Uterine smooth muscle cell (primary cell): ENCODE measurements around the gene TIPIN. TPM values are rescaled to one million over a fixed set of nuclear protein-coding genes. Genes with fewer than 3 reads are reported as not detected.

Experiments
- total RNA-seq: library from RNA; depleted of rRNA; stranded (reverse); fragments of >200 nt; gene quantifications from 2 replicates; pipeline ENCODE4 v1.2.3, GENCODE V29; 2014

The TIPIN gene
- 15.2 and 24.7 TPM in 2 replicates for total RNA-seq

GRCh38 chr15:66356359-66357236 is at the start of gene TIPIN:
TIPIN (minus strand) TSS chr15:66356685; CDS start chr15:66352947, 3,738 bp downstream.

GRCh38 chr15:66386204-66387123 is 30.0 kb upstream of the TIPIN start, which contains the start of gene MAP2K1:
MAP2K1 (plus strand) TSS chr15:66386912; CDS start chr15:66387348, 436 bp downstream.

GRCh38 chr15:66293419-66294156 is 62.9 kb downstream of the TIPIN start, which contains the start of gene DIS3L:
DIS3L (plus strand) TSS chr15:66293568; CDS start chr15:66293597, 29 bp downstream.

Other genes with a start within 250 kb of the TIPIN start
- gene MEGF11, start 102.9 kb downstream of the TIPIN start, total RNA-seq: not detected in 2 replicates
- gene DIS3L, start 63.1 kb downstream of the TIPIN start, total RNA-seq: 26.0 and 27.6 TPM in 2 replicates
- 35.1 and 42.8 TPM in 2 replicates for gene MAP2K1, start 30.2 kb upstream of the TIPIN start, total RNA-seq
- 16.0 and 36.2 TPM in 2 replicates for gene SNAPC5, start 141.1 kb upstream of the TIPIN start, total RNA-seq
- gene RPL4, start 148.2 kb upstream of the TIPIN start, total RNA-seq: 2,649 and 2,706 TPM in 2 replicates
- gene ZWILCH, start 148.6 kb upstream of the TIPIN start, total RNA-seq: 15.2 and 39.3 TPM in 2 replicates
- gene LCTL, start 209.3 kb upstream of the TIPIN start, total RNA-seq: 0.33 and 0.75 TPM in 2 replicates